Purkinje cell (primary cell): Measurements from ENCODE around the gene CCDC80. TPM values are rescaled to one million over a fixed set of nuclear protein-coding genes. Genes with fewer than 3 reads are reported as not detected.

Source experiments
- polyA plus RNA-seq: library from polyadenylated mRNA; unstranded; fragments of >200 nt; fragmentation: Nextera tagmentation; gene quantifications from 2 replicates; pipeline ENCODE4 v1.2.1, GENCODE V29; 2014

Gene CCDC80, protein sequence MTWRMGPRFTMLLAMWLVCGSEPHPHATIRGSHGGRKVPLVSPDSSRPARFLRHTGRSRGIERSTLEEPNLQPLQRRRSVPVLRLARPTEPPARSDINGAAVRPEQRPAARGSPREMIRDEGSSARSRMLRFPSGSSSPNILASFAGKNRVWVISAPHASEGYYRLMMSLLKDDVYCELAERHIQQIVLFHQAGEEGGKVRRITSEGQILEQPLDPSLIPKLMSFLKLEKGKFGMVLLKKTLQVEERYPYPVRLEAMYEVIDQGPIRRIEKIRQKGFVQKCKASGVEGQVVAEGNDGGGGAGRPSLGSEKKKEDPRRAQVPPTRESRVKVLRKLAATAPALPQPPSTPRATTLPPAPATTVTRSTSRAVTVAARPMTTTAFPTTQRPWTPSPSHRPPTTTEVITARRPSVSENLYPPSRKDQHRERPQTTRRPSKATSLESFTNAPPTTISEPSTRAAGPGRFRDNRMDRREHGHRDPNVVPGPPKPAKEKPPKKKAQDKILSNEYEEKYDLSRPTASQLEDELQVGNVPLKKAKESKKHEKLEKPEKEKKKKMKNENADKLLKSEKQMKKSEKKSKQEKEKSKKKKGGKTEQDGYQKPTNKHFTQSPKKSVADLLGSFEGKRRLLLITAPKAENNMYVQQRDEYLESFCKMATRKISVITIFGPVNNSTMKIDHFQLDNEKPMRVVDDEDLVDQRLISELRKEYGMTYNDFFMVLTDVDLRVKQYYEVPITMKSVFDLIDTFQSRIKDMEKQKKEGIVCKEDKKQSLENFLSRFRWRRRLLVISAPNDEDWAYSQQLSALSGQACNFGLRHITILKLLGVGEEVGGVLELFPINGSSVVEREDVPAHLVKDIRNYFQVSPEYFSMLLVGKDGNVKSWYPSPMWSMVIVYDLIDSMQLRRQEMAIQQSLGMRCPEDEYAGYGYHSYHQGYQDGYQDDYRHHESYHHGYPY
- polyA plus RNA-seq: 6.9 and 15.4 TPM in 2 replicates

DNA sequence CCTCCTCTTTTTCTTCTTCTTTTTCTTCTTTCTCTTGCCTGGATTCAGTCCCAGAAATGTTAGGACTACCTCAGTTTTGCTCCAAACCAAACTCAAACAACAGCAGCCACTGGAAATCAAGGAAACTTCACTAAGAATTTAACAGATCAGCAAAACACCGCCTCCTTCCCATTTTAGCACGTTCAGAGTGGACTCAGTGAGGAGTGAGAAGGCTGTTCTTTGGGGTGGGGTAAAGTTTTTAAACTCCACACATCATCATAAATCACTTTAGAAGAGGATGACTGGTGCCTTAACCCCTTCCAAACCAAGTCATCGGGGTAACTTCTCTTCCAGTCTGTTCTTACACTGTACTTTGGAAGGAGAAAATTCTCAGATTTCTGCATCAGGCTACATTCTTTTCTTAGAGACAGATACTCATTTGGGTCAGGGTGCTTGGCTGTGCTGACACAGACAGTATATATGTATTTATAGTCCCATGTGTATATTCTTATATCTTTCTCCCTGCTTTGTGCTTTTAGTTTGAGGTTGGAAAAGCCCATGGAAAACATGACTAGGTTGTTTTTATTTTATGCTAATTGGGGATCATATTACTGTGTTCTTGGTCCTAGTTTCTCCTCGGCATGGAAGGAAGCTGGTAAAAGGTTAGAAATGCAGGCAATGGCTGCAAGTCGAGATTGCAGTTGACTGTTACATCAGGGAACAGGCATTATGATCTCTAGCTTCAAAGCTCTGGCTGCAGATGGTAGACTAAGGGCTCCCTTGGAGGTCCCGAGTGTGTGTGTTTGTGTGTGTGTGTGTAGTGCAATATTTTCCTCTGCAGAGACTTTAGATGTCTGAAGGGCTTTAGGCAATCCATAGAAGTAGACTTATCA is at the start of gene CCDC80:
TSS of gene CCDC80 (minus strand) at position 214 of the 872 bp plus-strand sequence. CDS start 1,238 bp downstream, outside the sequence.

DNA sequence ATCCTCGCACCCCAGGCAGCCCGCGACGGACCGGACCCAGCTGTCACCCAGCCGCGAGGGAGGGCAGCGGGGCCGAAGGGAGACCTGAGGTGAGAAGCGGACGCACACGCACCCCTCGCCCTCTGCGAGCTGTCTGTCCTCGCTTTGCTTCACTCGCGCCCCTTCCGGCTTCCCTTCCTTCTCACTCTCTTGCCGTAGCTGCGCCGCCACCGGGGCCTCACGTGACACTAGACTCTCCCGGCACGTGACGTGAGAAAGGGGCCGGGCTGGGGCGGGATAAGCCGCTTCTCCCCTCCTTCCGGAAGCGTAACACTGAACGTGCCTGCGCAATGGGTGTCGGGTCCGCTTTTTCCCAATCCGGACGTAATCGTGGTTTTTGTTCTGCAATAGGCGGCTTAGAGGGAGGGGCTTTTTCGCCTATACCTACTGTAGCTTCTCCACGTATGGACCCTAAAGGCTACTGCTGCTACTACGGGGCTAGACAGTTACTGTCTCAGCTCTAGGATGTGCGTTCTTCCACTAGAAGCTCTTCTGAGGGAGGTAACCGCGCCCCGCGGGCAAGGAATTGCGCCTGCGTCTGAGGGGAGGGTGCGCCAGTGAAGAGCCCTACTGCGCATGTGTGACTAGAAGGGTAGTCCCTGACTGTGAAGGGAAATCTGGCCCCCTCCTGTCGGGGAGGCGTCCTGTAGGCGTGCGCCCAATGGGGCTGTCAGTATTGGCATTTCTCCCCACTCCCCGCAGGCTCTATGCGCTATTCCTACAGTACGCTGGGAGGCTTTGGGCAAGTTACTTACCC is 79.0 kb downstream of the CCDC80 start, which contains the start of the genes ATG3 and SLC35A5:
TSS of gene ATG3 (minus strand) at position 229 of the 796 bp plus-strand sequence. CDS start 434 bp downstream, outside the sequence.
TSS of gene SLC35A5 (plus strand) at position 312 of the 796 bp plus-strand sequence. CDS start 1,359 bp downstream, outside the sequence.

Other genes starting within 250 kb of the CCDC80 start
- not detected in 2 replicates for gene BTLA, start 141.7 kb downstream of the CCDC80 start, polyA plus RNA-seq
- 79.4 and 102 TPM in 2 replicates for gene ATG3, start 79.2 kb downstream of the CCDC80 start, polyA plus RNA-seq
- 100 and 118 TPM in 2 replicates for gene SLC35A5, start 79.1 kb downstream of the CCDC80 start, polyA plus RNA-seq
- not detected in 2 replicates for gene CD200R1L, start 205.7 kb upstream of the CCDC80 start, polyA plus RNA-seq